H9 (cell line): ENCODE results near the gene CEP131. TPM values are rescaled to one million over a fixed set of nuclear protein-coding genes. Genes with fewer than 3 reads are reported as not detected.

Experiments
- DNase-seq: peaks from one replicate; pipeline ENCODE4 v3.0.0-alpha.2; 2017
- H2AFZ ChIP-seq: one replicate; pipeline ENCODE4 v1.6.1; 2013; ENCODE audit warnings: mild to moderate bottlenecking, low read length, control low read depth, moderate library complexity
- H2AK5ac ChIP-seq: 2 replicates; pipeline ENCODE4 v1.6.1; 2013; ENCODE audit warnings: low read length, control low read depth, mixed read lengths; ENCODE audit not compliant: insufficient read length
- H2BK120ac ChIP-seq: one replicate; pipeline ENCODE4 v1.6.1; 2013; ENCODE audit warnings: low read depth, mild to moderate bottlenecking, low read length, control low read depth, inconsistent platforms; ENCODE audit not compliant: poor library complexity, severe bottlenecking
- H2BK12ac ChIP-seq: 2 replicates; pipeline ENCODE4 v1.6.1; 2013; ENCODE audit warnings: low read length, control low read depth, mixed read lengths, low read depth; ENCODE audit not compliant: insufficient read length
- H2BK15ac ChIP-seq: 2 replicates; pipeline ENCODE4 v1.6.1; 2013; ENCODE audit warnings: low read depth, low read length, control low read depth
- H2BK20ac ChIP-seq: one replicate; pipeline ENCODE4 v1.6.1; 2013; ENCODE audit warnings: low read depth, mild to moderate bottlenecking, low read length, control low read depth, inconsistent platforms; ENCODE audit not compliant: poor library complexity, severe bottlenecking
- H2BK5ac ChIP-seq: 2 replicates; pipeline ENCODE4 v1.6.1; 2013; ENCODE audit warnings: low read length, control low read depth, mixed read lengths; ENCODE audit not compliant: insufficient read length
- H3K14ac ChIP-seq: 2 replicates; pipeline ENCODE4 v1.6.1; 2013; ENCODE audit warnings: low read length, control low read depth; ENCODE audit not compliant: insufficient read depth
- H3K18ac ChIP-seq: 2 replicates; pipeline ENCODE4 v1.6.1; 2013; ENCODE audit warnings: low read depth, mild to moderate bottlenecking, mixed read lengths, low read length, control low read depth; ENCODE audit not compliant: insufficient read length
- H3K23ac ChIP-seq: 2 replicates; pipeline ENCODE4 v1.6.1; 2013; ENCODE audit warnings: low read length, control low read depth, mixed read lengths, low read depth; ENCODE audit not compliant: insufficient read length
- H3K23me2 ChIP-seq: 2 replicates; pipeline ENCODE4 v1.6.1; 2013; ENCODE audit warnings: low read depth, mild to moderate bottlenecking, mixed read lengths, low read length, control low read depth; ENCODE audit not compliant: insufficient read length, poor library complexity, severe bottlenecking
- H3K27ac ChIP-seq: 2 replicates; pipeline ENCODE4 v1.5.1; 2013; ENCODE audit warnings: low read length, control low read depth, mixed read lengths, low read depth; ENCODE audit not compliant: insufficient read length
- H3K27me3 ChIP-seq: 2 replicates; pipeline ENCODE4 v1.6.1; 2013; ENCODE audit warnings: low read length, control low read depth, inconsistent platforms; ENCODE audit not compliant: insufficient read depth
- H3K4ac ChIP-seq: 2 replicates; pipeline ENCODE4 v1.6.1; 2013; ENCODE audit warnings: low read depth, mild to moderate bottlenecking, control low read depth, inconsistent platforms, low read length, moderate library complexity
- H3K4me1 ChIP-seq: 2 replicates; pipeline ENCODE4 v1.6.1; 2013; ENCODE audit warnings: low read length, control low read depth, inconsistent platforms; ENCODE audit not compliant: insufficient read depth
- H3K4me2 ChIP-seq: 2 replicates; pipeline ENCODE4 v1.6.1; 2013; ENCODE audit warnings: low read length, control low read depth, mixed read lengths; ENCODE audit not compliant: insufficient read length, insufficient read depth
- H3K56ac ChIP-seq: 2 replicates; pipeline ENCODE4 v1.6.1; 2013; ENCODE audit warnings: low read depth, mild to moderate bottlenecking, mixed read lengths, low read length, control low read depth; ENCODE audit not compliant: insufficient read length
- H3K79me1 ChIP-seq: 2 replicates; pipeline ENCODE4 v1.6.1; 2013; ENCODE audit warnings: low read depth, mild to moderate bottlenecking, moderate library complexity, low read length, control low read depth, inconsistent platforms; ENCODE audit not compliant: insufficient read depth, poor library complexity, severe bottlenecking
- H3K79me2 ChIP-seq: 2 replicates; pipeline ENCODE4 v1.6.1; 2013; ENCODE audit warnings: low read length, control low read depth, inconsistent platforms; ENCODE audit not compliant: insufficient read depth
- H3K9ac ChIP-seq: 2 replicates; pipeline ENCODE4 v1.6.1; 2013; ENCODE audit warnings: low read length, control low read depth, mixed read lengths; ENCODE audit not compliant: insufficient read length; ENCODE audit errors: extremely low read depth
- H3K9me3 ChIP-seq: one replicate; pipeline ENCODE4 v1.6.1; 2013; ENCODE audit warnings: low read depth, low read length, inconsistent platforms; ENCODE audit not compliant: control insufficient read depth
- H3T11ph ChIP-seq: one replicate; pipeline ENCODE4 v1.6.1; 2013; ENCODE audit warnings: mild to moderate bottlenecking, low read length, control low read depth, inconsistent platforms
- H4K20me1 ChIP-seq: one replicate; pipeline ENCODE4 v1.6.1; 2013; ENCODE audit not compliant: control insufficient read depth, insufficient read length, insufficient read depth
- H4K5ac ChIP-seq: 2 replicates; pipeline ENCODE4 v1.6.1; 2013; ENCODE audit warnings: low read depth, mild to moderate bottlenecking, mixed read lengths, low read length, control low read depth; ENCODE audit not compliant: insufficient read length
- H4K8ac ChIP-seq: replicated peaks from 2 replicates; pipeline ENCODE4 v1.6.1; 2013; ENCODE audit warnings: low read length, control low read depth, mixed read lengths, low read depth; ENCODE audit not compliant: insufficient read length
- H4K91ac ChIP-seq: 2 replicates; pipeline ENCODE4 v1.6.1; 2013; ENCODE audit warnings: low read depth, mild to moderate bottlenecking, moderate library complexity, mixed read lengths, low read length, control low read depth; ENCODE audit not compliant: insufficient read length
- H3K27ac Mint-ChIP-seq, 3 experiments: 2 replicates in 2 of 3; 3 replicates in 1 of 3; pipeline ENCODE4 v1.8.0; 2020 to 2021; ENCODE audit warnings: mixed read lengths in 3 of 3, mild to moderate bottlenecking in 1 of 3, moderate library complexity in 1 of 3
- H3K27me3 Mint-ChIP-seq: 2 replicates; pipeline ENCODE4 v1.8.0; 2021; ENCODE audit warnings: low read depth, mild to moderate bottlenecking, moderate library complexity, mixed read lengths
- H3K36me3 Mint-ChIP-seq, 3 experiments: 2 replicates in 2 of 3; 3 replicates in 1 of 3; pipeline ENCODE4 v1.8.0; 2020 to 2021; ENCODE audit warnings: low read depth in 3 of 3, mixed read lengths in 3 of 3; ENCODE audit not compliant: insufficient read depth in 1 of 3
- H3K4me1 Mint-ChIP-seq, 2 experiments: 2 replicates each; pipeline ENCODE4 v1.8.0; 2020; ENCODE audit warnings: mixed read lengths in 2 of 2
- H3K4me3 Mint-ChIP-seq, 2 experiments: 2 replicates in 1 of 2; 3 replicates in 1 of 2; pipeline ENCODE4 v1.8.0; 2020 to 2021; ENCODE audit warnings: mild to moderate bottlenecking in 2 of 2, mixed read lengths in 2 of 2, moderate library complexity in 1 of 2
- H3K9me3 Mint-ChIP-seq, 2 experiments: 2 replicates in 1 of 2; 3 replicates in 1 of 2; pipeline ENCODE4 v1.8.0; 2020; ENCODE audit warnings: mild to moderate bottlenecking in 2 of 2, mixed read lengths in 2 of 2, moderate library complexity in 1 of 2
- CTCF ChIP-seq: fragments of 200-600 bp; sonication (generic); conservative IDR thresholded peaks from 3 replicates; pipeline ENCODE4 v1.8.0; 2021; ENCODE audit warnings: antibody characterized with exemption, mild to moderate bottlenecking
- WGBS: extraction: QIAGEN DNeasy Blood & Tissue Kit; methylation state at CpG from one replicate; pipeline ENCODE4 v1.1.7; 2013; ENCODE audit warnings: missing lambda C conversion rate, low lambda C conversion rate, mixed read lengths; ENCODE audit not compliant: insufficient read length; ENCODE audit errors: extremely low coverage; 5-methylcytosine and 5-hydroxymethylcytosine counted together
- total RNA-seq: library from RNA; stranded (reverse); gene quantifications from 2 replicates; pipeline ENCODE4 v1.2.1, GENCODE V29; 2021

CEP131 gene
- total RNA-seq, 1 experiment from 2014 or later, result 16.3 TPM

GRCh38 chr17:81245665-81246342 is 23.0 kb upstream of the CEP131 start:
- Histone ChIP-seq H4K5ac (no peak overlapping the region), H3K79me1 (no peaks in the 10 kb centered on the region), H2BK120ac (no peak overlapping the region), H3K27me3 (no peaks in the 10 kb centered on the region), H3K79me2 (no peaks in the 10 kb centered on the region), H3K4me2 (no peak overlapping the region), H3K18ac (no peak overlapping the region), H3K23ac (no peak overlapping the region), H3K14ac (no peak overlapping the region), H2BK5ac (no peak overlapping the region), H3K4me1 (no peaks in the 10 kb centered on the region), H3K27ac (no peak overlapping the region), H3K4ac (no peak overlapping the region), H3K56ac (no peak overlapping the region), H2BK20ac (no peak overlapping the region), H2BK15ac (no peak overlapping the region), H2AK5ac (no peak overlapping the region), H3K9ac (no peak overlapping the region), H4K91ac (no peak overlapping the region), H3K23me2 (no peaks in the 10 kb centered on the region), H3T11ph (no peak overlapping the region), H4K20me1 (peaks cover 3% of the 10 kb centered on the region), H3K9me3 (no peaks in the 10 kb centered on the region), H2AFZ (no peak overlapping the region), H2BK12ac (no peak overlapping the region), H4K8ac (no peak overlapping the region)
- WGBS, result no CpG with 5 or more reads among the region's 37 CpGs
- peaks cover 11 to 18% of the 10 kb centered on the region in 2 experiments for H3K4me1 Mint-ChIP-seq
- H3K27me3 Mint-ChIP-seq, result peaks cover 3% of the 10 kb centered on the region
- H3K9me3 Mint-ChIP-seq, result no peaks in the 10 kb centered on the region; a peak in 1 of 5 replicates
- H3K27ac Mint-ChIP-seq, result no peak overlapping the region
- H3K36me3 Mint-ChIP-seq, result peaks cover 4 to 19% (median 12%) of the 10 kb centered on the region in 3 experiments; a peak in 6 of 7 replicates
- H3K4me3 Mint-ChIP-seq, result no peak overlapping the region
- TF ChIP-seq CTCF, result no peak
- DNase-seq, result no peak
